Measurements from ENCODE around the gene CERS3. TPM values are rescaled to one million over a fixed set of nuclear protein-coding genes. Genes with fewer than 3 reads are reported as not detected.
"Not testable (repeated sequence)": the region's sequence is repeated elsewhere in the genome, so short reads cannot be mapped to it uniquely, and the experiment has no call there.

CERS3 gene
- total RNA-seq, 1 donor from 2014 or later: not detected

DNA sequence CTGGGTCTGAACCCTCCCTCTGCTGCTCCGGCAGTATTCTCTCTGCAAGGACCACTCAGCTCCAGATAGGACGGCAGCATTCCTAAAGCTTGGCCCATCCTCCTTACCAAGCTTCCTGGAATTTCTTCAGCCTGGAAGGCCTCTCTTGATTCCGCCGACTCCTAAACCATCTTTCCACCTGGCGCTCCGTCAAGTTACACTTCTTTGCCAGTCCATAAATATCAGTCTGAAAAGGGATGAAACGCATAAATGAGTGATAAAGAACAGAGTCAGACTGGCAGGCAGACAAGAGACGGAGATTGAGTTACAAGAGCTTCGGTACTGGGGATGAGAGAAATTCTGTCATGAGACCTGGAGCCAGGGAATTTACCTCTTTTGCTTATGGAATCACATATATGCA is 44.3 kb downstream of the CERS3 start:
- intact Hi-C loops (cut with DNase I): no loop called here
- no peak for DNase-seq (ENCODE audit: missing footprints)
- no peak for ATAC-seq

DNA sequence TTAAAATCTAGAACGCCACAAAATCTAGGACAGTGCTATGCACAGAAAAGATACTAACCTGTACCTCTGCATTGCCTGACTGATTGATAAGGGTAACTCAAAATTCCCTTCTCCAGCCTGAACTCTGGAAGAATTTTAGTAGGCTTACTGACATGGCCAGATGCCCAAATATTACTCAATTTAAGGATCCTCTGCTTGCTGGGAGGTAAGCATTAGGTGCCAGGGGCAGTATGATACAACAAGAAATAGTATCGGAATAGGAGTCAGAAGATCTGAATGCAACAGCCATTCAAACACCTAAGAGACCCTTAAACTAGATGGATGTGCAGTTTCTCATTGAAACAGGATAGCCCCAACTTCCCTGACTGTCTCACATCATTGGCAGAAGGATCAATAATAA is 45.4 kb downstream of the CERS3 start:
- ATAC-seq: no peak
- no peak for DNase-seq (ENCODE audit: missing footprints)
- intact Hi-C loops (cut with DNase I): no loop called here

DNA sequence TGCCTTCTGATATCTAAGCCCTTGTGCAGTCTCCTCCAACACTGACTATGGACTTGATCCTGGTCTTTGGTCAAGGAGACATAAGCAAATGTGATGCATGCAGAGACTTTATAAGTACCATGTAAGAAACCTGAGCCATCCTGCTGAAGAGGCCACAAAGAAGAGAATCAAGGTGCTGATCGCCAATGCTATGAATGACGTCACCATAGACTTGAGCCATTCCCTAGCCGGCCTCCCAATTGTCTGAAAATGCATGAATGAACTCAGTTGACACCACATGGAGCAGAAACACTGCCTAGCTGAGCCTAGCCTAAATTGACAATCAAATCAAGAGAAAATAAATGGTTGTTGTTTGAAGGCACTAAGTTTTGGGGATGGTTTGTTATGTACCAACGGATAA is 51.9 kb downstream of the CERS3 start:
- intact Hi-C loops (cut with DNase I): no loop called here
- DNase-seq (ENCODE audit: missing footprints) (no peak), ATAC-seq (no peak)

DNA sequence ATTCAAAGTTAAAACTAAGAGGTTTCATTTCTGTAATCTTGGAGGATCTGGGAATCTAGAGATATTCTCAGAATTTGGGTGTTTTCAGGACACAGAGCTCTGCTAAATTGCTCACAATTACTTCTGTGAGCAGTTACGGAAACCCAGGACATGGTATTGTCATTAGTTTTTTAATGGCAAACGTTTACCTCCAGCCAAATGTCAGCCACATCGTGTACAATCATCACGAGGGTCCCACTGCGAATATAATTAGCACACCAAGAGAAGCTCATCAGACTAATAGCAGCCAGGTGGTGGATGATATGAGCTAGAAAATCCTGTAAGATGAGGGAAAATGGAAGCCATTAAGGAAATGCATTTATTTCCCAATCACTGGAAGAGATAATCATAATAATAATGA is 56.0 kb downstream of the CERS3 start:
- intact Hi-C loops (cut with DNase I): no loop called here
- DNase-seq (ENCODE audit: missing footprints) (no peak), ATAC-seq (no peak)

DNA sequence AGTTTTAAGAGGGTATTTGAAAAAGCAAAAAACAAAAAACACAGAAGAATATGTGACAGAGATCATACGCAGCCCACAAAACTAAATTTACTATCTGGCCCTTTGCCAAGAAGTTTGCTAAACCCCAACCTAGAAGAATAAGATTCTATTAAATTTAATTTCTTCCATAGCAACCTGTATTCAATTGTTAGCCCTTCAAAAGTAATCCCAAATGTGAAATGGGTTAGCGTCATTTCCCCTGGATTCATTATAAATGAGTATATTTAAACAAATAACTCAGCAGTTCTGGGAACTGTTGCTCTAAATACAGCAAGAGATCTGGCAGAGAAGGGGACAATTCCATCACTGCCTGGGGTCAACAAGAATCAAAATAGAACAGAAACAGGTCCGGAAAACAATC is 56.8 kb downstream of the CERS3 start:
- ATAC-seq (no peak), DNase-seq (ENCODE audit: missing footprints) (no peak)
- intact Hi-C loops (cut with DNase I): no loop called here

DNA sequence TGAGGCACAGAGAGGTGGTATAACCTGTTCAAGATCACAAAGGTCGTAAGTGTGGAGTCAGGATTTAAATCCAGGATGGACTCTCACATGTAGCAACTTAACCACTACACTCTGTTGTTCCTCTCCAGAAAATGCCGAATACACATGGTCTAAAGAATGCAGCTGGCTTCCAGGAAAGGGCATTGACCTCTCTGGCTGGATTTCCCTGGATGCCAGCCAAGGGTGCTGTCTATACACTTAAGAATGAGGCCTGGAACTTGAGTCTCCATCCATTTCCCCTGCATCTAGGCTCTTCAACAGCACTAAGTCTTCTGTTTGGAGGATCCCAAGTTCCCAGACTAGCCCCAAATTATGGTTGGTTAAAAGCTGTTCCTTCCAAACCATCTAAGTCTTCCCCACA is 60.5 kb downstream of the CERS3 start:
- DNase-seq (ENCODE audit: missing footprints): no peak
- no peak for ATAC-seq
- intact Hi-C loops (cut with DNase I): no loop called here

DNA sequence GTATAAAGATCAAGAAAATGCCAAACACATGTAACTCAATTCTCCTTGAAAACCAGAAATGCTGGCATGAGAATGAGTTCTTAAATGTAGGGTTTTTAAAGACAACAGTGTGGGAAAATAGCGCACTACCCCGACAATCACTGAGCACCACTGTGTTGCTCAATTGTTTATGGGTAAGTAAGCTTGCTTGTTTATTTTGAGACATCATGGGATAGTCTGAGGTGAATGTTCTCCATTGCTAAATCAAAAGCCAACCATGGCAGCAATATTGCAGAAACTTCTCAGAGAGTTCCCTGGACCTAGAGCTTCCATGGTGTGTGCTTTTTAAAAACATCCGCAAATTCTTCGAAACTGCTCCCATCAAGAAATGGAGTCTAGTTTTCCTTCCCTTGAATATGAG is 62.7 kb downstream of the CERS3 start:
- ATAC-seq: no peak
- DNase-seq (ENCODE audit: missing footprints): no peak
- intact Hi-C loops (cut with DNase I): no loop called here

DNA sequence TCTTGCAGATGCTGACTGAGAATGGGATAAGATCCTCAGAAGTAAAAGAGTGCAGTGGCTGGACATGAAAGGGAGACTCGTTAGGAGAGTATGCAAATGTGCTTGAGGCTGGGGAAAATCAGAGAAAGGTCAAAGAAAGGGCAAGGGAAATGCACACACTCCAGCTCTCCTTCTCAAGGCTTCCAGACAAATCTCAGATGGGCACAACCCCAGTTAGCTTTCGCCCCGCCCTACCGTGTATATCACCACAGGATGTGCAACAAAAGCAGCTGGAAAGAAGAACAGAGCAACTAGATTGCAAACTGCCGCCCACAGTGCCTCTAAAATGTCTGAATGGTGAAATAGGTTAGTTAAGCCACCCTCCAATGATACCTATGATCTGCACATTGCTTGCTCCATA is 63.9 kb downstream of the CERS3 start:
- DNase-seq (ENCODE audit: missing footprints): no peak
- ATAC-seq: no peak
- intact Hi-C loops (cut with DNase I): no loop called here

DNA sequence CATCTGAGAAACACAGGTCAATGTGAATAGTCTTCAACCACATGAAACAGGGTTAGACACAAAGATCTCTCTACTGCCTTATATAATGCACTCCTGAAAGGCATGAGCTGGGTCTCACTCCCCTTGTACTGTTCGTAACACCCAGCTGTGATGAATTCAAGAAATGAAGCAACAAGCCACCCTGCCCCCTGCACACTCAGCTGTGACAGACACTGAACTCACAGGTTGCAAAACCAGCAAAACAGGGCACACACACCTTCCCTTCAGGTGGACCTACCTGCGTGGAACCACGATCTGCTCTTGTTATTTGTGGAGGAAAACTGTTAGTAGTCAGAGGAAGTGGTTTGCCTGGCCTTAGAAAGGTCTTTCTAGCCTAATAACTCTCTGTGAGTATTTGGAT is 64.5 kb downstream of the CERS3 start:
- ATAC-seq (no peak), DNase-seq (ENCODE audit: missing footprints) (no peak)
- intact Hi-C loops (cut with DNase I): no loop called here

DNA sequence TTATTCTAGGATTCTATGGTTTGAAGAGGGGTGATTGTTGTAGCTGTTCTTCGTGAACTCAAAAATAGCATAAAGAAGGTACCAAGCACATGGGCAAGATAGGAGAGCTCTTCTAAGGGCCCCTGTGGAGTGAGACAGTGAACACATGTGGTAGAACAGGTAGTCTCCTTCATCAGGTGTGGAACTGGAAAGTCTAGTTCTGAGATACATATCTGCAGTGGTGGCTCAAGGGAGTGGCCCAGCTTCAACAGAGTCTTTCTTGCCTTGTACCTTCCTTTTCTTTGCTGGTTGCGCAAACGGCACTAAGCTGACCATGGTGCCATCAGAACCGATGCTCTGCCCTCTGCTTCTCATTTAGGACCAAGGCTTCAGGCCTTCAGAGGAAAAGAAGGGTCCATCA is 65.2 kb downstream of the CERS3 start:
- no peak for ATAC-seq
- intact Hi-C loops (cut with DNase I): no loop called here
- DNase-seq (ENCODE audit: missing footprints): no peak

DNA sequence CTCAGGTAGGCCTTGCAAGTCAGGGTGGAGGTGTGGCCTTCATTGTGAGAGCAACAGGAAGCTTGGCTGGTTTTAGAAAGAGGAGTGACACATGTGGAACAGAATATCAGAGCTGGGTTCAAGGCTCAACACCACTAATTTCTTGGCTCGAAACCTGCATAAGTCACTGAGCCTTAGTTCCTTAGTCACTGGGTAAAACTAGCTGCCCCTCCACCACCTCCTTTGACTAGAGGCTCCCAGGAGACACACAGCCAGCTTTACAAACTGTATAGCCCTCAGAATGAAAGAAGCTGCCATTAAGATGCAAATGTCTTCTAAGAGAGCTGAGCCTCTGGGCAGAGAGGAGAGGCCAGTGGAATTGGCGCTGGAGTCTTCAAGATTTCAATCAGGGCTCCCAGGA is 67.7 kb downstream of the CERS3 start:
- no peak for DNase-seq (ENCODE audit: missing footprints)
- intact Hi-C loops (cut with DNase I): no loop called here

DNA sequence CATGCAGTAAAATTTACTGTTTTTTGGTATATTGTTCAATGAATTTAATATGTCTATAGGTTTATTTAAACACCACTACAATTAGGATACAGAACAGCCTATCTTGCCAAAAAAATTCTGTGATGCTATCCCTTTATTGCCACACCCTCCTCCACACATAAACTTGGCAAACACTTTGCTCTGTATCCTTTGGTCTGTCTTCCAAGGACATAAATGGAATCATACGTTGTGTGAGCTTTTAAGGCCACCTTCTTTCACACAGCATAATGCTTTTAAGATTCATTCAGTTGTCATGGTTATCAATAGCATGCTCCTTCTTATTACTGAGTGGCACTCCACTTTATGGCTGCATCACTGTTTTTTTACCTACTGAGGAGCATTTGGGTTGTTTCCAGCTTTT is 71.5 kb downstream of the CERS3 start:
- ATAC-seq (no peak), DNase-seq (ENCODE audit: missing footprints) (no peak)
- intact Hi-C loops (cut with DNase I): no loop called here

More for the DNA sequence above, 67.7 kb downstream of the CERS3 start:
- no peak for ATAC-seq

DNA sequence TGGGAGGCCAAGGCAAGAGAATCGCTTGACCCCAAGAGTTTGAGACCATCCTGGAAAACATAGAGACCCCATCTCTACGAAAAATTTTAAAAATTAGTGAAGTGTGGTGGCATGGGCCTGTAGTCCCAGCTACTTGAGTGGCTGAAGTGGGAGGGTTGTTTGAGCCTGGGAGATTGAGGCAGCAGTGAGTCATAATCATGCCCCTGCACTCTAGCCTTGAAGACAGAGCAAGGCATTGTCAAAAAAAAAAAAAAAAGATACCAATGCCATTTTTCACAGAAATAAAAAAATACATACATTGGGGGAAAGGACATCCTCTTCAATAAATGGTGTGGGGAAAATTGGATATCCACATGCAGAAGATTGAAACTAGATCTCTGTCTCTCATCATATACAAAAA is 74.6 kb downstream of the CERS3 start:
- ATAC-seq (no peak), DNase-seq (ENCODE audit: missing footprints) (no peak)
- intact Hi-C loops (cut with DNase I): no loop called here

DNA sequence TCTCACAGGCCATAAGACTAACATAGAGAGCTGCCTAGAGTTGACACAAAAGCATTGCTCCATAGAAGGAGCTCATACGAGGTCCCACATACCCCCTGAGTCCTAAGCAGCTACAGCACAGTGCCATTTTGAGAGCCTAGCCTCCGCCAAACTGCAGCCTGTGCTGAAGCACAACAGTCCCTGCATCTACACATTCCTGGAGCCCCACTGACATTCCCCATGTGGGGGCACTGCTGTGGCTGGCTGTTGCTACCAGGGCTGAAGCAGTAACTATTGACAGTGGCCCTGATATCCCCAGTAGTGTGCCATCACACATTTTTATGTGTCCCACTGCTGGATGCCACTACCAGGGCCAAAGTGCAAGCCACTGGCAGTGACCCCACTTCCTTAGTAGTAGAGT is 80.3 kb downstream of the CERS3 start:
- intact Hi-C loops (cut with DNase I): no loop called here
- ATAC-seq: no peak
- DNase-seq (ENCODE audit: missing footprints): no peak

DNA sequence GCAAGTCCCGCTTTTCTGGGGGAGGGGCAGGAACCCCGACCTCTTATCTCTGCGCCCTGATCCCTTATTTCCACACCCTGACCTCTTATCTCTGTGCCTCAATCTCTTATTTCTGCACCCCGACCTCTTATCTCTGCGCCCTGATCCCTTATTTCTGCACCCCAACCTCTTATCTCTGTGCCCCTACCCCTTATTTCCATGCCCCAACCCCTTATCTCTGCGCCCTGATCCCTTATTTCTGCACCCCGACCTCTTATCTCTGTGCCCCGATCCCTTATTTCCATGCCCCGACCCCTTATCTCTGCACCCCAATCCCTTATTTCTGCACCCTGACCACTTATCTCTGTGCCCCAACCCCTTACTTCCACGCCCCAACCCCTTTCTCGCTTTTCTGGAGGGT is 87.7 kb downstream of the CERS3 start:
- ATAC-seq; intact Hi-C loops (cut with DNase I): not testable (repeated sequence)

DNA sequence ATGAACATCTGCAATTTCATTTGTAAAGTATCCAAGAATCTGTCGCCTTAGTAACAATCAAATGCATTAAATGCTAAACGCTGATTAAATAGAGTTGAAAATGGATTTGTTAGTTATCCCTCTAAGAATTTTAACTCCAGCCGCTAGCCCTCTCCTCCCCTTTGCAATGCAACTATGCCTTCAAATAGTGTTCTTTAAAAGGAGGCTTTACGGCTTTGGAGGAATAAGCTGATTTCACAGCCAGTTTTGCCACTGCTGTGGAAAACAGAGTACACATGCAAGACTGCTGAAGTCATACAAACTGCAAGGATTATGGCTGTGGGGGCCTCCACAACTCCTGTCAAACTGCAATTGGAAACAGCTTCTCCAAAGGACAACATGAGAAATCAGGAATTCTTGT is 89.2 kb downstream of the CERS3 start:
- DNase-seq (ENCODE audit: missing footprints) (no peak), ATAC-seq (no peak)
- intact Hi-C loops (cut with DNase I): no loop called here

More for the DNA sequence above, 87.7 kb downstream of the CERS3 start:
- DNase-seq (ENCODE audit: missing footprints): not testable (repeated sequence)

DNA sequence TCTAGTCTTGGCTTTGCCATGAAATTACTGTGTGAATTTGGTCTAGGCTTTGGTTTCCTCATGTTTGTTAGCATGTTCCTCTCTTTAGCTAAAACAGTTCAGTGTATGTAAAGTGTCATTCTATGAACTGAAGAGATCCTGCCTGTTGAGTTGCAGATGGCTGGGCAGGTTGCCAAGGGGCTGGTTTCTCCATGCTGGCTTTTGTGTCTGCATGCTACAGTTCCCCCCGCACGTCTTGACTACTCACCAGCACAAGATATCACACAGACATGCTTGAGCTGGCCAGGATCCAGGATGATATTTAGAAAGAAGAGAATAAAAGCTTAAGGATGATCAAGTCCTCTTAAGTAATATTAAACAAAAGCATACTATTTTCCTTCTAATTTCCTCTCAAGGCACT is 90.2 kb downstream of the CERS3 start:
- ATAC-seq (peak; percentile 75), DNase-seq (ENCODE audit: missing footprints) (peak; percentile 86)
- intact Hi-C loops (cut with DNase I): no loop called here

DNA sequence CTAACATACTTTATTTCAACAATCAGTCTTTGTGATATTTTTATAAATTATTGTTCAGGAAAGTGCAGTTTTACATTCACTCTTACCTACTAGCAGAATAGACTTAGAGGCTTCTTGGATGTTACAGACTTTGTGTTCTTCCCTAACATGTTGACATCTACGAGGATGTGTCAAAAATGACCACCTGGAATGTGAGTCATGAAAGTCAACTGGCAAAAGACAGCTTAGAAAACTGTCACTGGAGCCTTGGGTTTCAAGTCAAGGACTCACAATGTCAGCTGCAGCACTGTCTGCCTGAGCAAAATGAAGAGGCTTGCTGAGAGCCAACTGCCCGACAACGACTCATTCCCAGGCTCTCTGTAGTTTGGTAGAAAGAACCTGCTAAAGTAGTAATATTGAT is 91.5 kb downstream of the CERS3 start:
- intact Hi-C loops (cut with DNase I): no loop called here
- ATAC-seq (no peak), DNase-seq (ENCODE audit: missing footprints) (no peak)

DNA sequence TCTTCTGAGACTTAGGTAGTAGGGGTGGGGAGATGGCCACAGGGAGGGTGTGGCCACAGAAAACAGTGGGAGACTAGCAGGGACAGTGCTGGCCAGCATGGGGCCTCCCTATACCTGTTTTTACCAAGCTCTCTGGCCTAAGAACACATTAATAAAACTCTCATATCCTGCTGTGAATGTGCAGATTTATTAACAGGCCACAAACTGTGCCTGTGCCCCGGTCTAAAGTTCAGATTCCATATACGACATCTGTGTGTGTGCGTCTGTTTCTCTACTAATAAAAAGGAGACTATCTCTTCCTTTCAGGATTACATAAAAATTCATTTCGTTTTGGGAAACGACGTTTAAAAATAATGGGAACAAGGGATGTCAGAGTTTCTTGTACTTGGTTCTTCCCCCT is 94.2 kb downstream of the CERS3 start:
- DNase-seq (ENCODE audit: missing footprints) (no peak), ATAC-seq (no peak)
- intact Hi-C loops (cut with DNase I): no loop called here

DNA sequence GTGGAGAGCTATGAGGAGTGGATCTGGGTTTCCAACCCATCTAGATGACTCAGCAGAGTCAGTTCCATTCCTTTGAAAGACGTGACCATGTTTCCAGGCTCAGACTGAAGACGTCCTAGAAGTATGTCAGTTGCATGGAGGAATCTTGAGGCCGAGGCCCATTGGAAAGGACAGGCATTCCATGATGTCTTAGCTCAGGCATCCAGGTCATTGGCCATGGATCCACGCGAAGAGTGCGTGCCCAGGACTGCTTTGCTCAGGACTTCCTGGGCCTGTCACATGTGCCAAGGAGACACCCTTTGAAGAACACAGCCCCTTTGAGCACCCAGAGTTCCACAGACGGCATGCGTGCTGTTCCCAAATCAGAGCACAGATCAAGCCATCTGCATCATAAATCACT is 94.7 kb downstream of the CERS3 start:
- DNase-seq (ENCODE audit: missing footprints) (no peak), ATAC-seq (no peak)
- intact Hi-C loops (cut with DNase I): no loop called here

DNA sequence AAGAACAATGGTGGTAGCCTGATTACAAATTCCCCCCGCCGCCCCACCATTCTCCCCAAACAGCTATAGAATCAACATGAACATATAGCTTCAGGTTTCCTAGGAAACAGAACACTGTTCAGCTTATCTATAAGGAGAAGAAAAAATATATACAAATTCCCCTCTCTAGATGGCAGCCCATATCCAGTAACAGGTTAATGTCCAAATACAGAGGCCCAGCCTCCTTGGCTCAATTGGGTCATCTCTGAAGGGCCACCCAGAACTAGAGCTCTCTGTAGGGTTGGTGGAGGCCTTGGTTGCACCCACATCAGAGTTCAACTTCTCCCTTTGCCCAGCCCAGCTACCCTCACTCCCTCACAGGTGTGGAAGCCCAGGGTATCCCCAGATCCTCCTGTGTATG is 95.4 kb downstream of the CERS3 start:
- DNase-seq (ENCODE audit: missing footprints) (no peak), ATAC-seq (no peak)
- intact Hi-C loops (cut with DNase I): no loop called here

DNA sequence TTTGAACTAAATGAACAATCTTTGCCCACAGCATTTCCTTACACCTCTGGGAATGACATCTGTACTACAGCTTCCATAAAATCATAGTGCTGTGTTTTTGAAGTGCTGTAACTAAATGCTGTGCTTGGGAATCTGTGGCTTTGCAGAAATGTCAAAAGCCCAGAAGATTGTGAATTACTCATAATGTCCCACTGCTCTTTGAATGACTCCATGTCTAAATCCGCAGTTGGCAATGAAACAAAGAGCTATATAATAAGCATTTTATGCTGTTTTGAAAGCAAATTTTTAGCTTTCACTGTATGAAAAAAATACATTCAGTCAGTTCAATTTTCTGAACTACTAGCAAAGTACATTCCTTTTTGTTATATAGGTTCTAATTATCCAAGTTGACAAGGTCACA is 98.3 kb downstream of the CERS3 start:
- intact Hi-C loops (cut with DNase I): no loop called here
- ATAC-seq: no peak
- DNase-seq (ENCODE audit: missing footprints): no peak
